Ovary (tissue), 3 donors: Measurements from ENCODE around the gene PGPEP1.

Source experiments
- CTCF ChIP-seq, 3 donors: fragments of 450-650 bp in 2 of 3; fragments of 200-600 bp in 1 of 3; IDR thresholded peaks; one replicate each; pipeline versions ENCODE4 v1.5.1 to v1.8.0; 2016 to 2022; ENCODE audit warnings: antibody characterized with exemption in 3 of 3, mild to moderate bottlenecking in 1 of 3
- EP300 ChIP-seq: sonication (generic); formaldehyde crosslinking; IDR thresholded peaks from one replicate; pipeline ENCODE4 v1.6.1; 2017; ENCODE audit warnings: antibody characterized with exemption
- donor health status: DM: no; HTN: no; CAD: no.

DNA sequence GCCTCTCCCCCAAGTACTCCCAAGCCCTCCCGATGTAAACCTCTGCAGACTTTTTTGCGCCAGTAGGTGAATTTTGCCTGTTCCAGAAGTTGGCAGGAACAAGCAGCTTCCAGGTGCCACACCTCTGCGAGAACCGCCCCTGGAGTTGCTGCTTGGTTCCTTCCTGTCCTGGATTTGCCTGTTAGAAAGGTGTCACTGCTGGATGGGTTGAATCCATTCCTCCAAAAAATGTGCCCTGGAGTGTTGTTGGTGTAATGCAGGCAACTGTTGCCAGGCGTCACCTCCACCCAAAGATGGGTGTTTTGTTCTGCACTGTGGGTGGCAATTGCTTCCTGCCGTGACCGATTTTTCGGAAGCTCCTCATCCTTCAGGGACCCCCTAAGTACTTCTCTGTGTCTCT lies 5.7 kb downstream of the PGPEP1 start:
- TF ChIP-seq EP300 (no peak), CTCF (IDR thresholded peaks at IDR 0.05) (no peak)
